HepG2 (cell line): ENCODE results near the gene BCKDHA. TPM values are rescaled to one million over a fixed set of nuclear protein-coding genes. Genes with fewer than 3 reads are reported as not detected.
A peak's percentile ranks its signal among the peaks of the same experiment; 100 is the strongest.

Experiments used
- ELF3 ChIP-seq: IDR thresholded peaks from 2 replicates; pipeline ENCODE4 v1.6.1; 2016; ENCODE audit warnings: missing genetic modification reagents, missing compliant biosample characterization
- FOXC1 ChIP-seq: sonication (generic); formaldehyde crosslinking; IDR thresholded peaks from 2 replicates; pipeline ENCODE4 v1.8.0; 2022; ENCODE audit warnings: mild to moderate bottlenecking, missing genetic modification reagents, borderline replicate concordance
- HOXA3 ChIP-seq: sonication (generic); formaldehyde crosslinking; IDR thresholded peaks from 2 replicates; pipeline ENCODE4 v1.5.0; 2020; ENCODE audit warnings: missing genetic modification reagents
- KDM2A ChIP-seq: sonication (generic); formaldehyde crosslinking; IDR thresholded peaks from 2 replicates; pipeline ENCODE4 v1.4.0; 2020; ENCODE audit warnings: low read depth, missing genetic modification reagents, borderline replicate concordance
- MEF2D ChIP-seq: sonication (generic); formaldehyde crosslinking; IDR thresholded peaks from 2 replicates; pipeline ENCODE4 v1.5.1; 2020; ENCODE audit warnings: mild to moderate bottlenecking, missing genetic modification reagents
- MIER2 ChIP-seq: IDR thresholded peaks from 2 replicates; pipeline ENCODE4 v1.6.1; 2016; ENCODE audit warnings: missing biosample characterization, missing genetic modification reagents
- MIXL1 ChIP-seq: IDR thresholded peaks from 2 replicates; pipeline ENCODE4 v1.6.1; 2016
- MTA1 ChIP-seq: sonication (generic); formaldehyde crosslinking; IDR thresholded peaks from 2 replicates; pipeline ENCODE4 v1.4.0; 2020; ENCODE audit warnings: missing genetic modification reagents, mild to moderate bottlenecking, borderline replicate concordance
- MXD4 ChIP-seq: IDR thresholded peaks from 2 replicates; pipeline ENCODE4 v1.6.1; 2016; ENCODE audit warnings: mild to moderate bottlenecking, missing biosample characterization, missing genetic modification reagents
- PATZ1 ChIP-seq: sonication (generic); formaldehyde crosslinking; IDR thresholded peaks from 2 replicates; pipeline ENCODE4 v1.4.0; 2020; ENCODE audit warnings: missing genetic modification reagents
- POLR2AphosphoS2 ChIP-seq: IDR thresholded peaks from 2 replicates; pipeline ENCODE4 v1.6.1; 2011; ENCODE audit warnings: low read depth, low read length, improper control_type of control experiment
- SALL1 ChIP-seq: sonication (generic); formaldehyde crosslinking; IDR thresholded peaks from 2 replicates; pipeline ENCODE4 v1.8.0; 2022; ENCODE audit warnings: mild to moderate bottlenecking, missing genetic modification reagents
- TBX2 ChIP-seq: sonication (generic); formaldehyde crosslinking; IDR thresholded peaks from 2 replicates; pipeline ENCODE4 v1.5.0; 2020; ENCODE audit warnings: missing genetic modification reagents, mild to moderate bottlenecking, borderline replicate concordance
- TSC22D2 ChIP-seq: sonication (generic); formaldehyde crosslinking; IDR thresholded peaks from 2 replicates; pipeline ENCODE4 v1.5.1; 2020; ENCODE audit warnings: missing genetic modification reagents, mild to moderate bottlenecking, borderline replicate concordance
- ZFP41 ChIP-seq: sonication (generic); formaldehyde crosslinking; IDR thresholded peaks from 2 replicates; pipeline ENCODE4 v1.4.0; 2020; ENCODE audit warnings: mild to moderate bottlenecking, missing genetic modification reagents, borderline replicate concordance
- ZNF335 ChIP-seq: sonication (generic); formaldehyde crosslinking; IDR thresholded peaks from 2 replicates; pipeline ENCODE4 v1.4.0; 2020; ENCODE audit warnings: missing genetic modification reagents
- ZNF841 ChIP-seq: sonication (generic); formaldehyde crosslinking; IDR thresholded peaks from 2 replicates; pipeline ENCODE4 v1.8.1; 2023; ENCODE audit warnings: missing genetic modification reagents, borderline replicate concordance
- polyA plus RNA-seq, 8 experiments: library from polyadenylated mRNA; depleted of rRNA in 3 of 8; stranded (reverse) in 7 of 8; unstranded in 1 of 8; fragments of >200 nt; fragmentation: Illumina TruSeq in 4 of 8; extraction: Trizol in 4 of 8; gene quantifications; 2 replicates each; pipeline versions ENCODE4 v1.2.1 to v1.2.3, GENCODE V29; 2011 to 2016; ENCODE audit warnings: low read depth in 4 of 8, missing spikeins in 1 of 8, mixed read lengths in 1 of 8; ENCODE audit not compliant: insufficient read depth in 1 of 8
- total RNA-seq, 5 experiments: library from RNA; depleted of rRNA; stranded (reverse); fragments of >200 nt; fragmentation: Illumina TruSeq; extraction: Trizol; gene quantifications; 2 replicates each; pipeline ENCODE4 v1.2.3, GENCODE V29; 2016; ENCODE audit warnings: low read depth in 1 of 5
- TF ChIP-seq, protein P1 (sequence below): sonication (generic); formaldehyde crosslinking; IDR thresholded peaks from 2 replicates; pipeline ENCODE4 v1.5.0; 2020; ENCODE audit warnings: mild to moderate bottlenecking, missing genetic modification reagents, borderline replicate concordance
- TF ChIP-seq, protein P2 (sequence below): sonication (generic); formaldehyde crosslinking; IDR thresholded peaks from 2 replicates; pipeline ENCODE4 v1.4.0; 2020; ENCODE audit warnings: mild to moderate bottlenecking, missing genetic modification reagents
- TF ChIP-seq, protein P3 (sequence below), 2 experiments: sonication (generic) in 1 of 2; formaldehyde crosslinking in 1 of 2; IDR thresholded peaks; 2 replicates each; pipeline versions ENCODE4 v1.4.0 to v1.6.1; 2018 to 2020; ENCODE audit warnings: missing genetic modification reagents in 2 of 2, borderline replicate concordance in 1 of 2, low read depth in 1 of 2, mild to moderate bottlenecking in 1 of 2, missing biosample characterization in 1 of 2

Gene BCKDHA
- total and polyA plus RNA-seq, 2 of the 13 experiments (the other 11 are each of a cell fraction or from before 2014, with no cell fraction given): 11.8 to 31.5 TPM

DNA sequence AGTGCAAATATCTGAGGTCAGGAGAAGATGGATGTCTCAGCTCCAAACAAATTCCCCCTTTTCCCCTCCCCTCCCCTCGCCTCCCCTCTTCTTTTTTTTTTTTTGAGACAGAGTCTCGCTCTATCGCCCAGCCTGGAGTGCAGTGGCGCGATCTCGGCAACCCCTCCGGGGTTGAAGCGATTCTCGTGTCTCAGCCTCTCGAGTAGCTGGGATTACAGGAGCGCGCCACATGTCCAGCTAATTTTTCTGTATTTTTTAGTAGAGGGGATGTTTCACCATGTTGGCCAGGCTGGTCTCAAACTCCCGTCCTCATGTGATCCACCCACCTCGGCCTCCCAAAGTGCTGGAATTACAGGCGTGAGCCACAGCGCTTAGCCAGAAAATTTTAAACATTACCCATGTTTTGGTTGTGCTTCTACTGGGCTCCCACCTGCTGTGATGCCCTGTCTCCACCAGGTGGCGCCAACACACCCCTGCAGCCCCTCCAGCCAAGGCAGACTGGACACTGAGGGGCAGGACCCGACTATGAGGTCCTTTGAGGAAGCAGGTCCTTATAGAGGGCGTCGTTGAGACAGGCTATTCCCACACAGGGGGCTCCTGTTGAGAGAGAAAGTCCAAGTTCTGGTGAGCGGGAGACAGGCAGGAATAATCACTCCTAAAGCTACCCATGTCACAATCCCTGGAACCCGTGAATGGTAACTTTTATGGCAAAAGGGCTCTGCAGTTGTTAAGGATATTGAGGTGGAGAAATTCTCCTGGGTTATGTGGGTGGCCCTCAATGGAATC, 51.7 kb downstream of the BCKDHA start (continued):
- TF ChIP-seq MIER2 (CRISPR knock-in tag): 0 out of 2 replicates have a peak, but pooled peaks have one; percentile 48
- TF ChIP-seq KDM2A (CRISPR knock-in tag): peak; percentile 57; the same call in 1 of the 2 replicates
- TF ChIP-seq, protein P1, sequence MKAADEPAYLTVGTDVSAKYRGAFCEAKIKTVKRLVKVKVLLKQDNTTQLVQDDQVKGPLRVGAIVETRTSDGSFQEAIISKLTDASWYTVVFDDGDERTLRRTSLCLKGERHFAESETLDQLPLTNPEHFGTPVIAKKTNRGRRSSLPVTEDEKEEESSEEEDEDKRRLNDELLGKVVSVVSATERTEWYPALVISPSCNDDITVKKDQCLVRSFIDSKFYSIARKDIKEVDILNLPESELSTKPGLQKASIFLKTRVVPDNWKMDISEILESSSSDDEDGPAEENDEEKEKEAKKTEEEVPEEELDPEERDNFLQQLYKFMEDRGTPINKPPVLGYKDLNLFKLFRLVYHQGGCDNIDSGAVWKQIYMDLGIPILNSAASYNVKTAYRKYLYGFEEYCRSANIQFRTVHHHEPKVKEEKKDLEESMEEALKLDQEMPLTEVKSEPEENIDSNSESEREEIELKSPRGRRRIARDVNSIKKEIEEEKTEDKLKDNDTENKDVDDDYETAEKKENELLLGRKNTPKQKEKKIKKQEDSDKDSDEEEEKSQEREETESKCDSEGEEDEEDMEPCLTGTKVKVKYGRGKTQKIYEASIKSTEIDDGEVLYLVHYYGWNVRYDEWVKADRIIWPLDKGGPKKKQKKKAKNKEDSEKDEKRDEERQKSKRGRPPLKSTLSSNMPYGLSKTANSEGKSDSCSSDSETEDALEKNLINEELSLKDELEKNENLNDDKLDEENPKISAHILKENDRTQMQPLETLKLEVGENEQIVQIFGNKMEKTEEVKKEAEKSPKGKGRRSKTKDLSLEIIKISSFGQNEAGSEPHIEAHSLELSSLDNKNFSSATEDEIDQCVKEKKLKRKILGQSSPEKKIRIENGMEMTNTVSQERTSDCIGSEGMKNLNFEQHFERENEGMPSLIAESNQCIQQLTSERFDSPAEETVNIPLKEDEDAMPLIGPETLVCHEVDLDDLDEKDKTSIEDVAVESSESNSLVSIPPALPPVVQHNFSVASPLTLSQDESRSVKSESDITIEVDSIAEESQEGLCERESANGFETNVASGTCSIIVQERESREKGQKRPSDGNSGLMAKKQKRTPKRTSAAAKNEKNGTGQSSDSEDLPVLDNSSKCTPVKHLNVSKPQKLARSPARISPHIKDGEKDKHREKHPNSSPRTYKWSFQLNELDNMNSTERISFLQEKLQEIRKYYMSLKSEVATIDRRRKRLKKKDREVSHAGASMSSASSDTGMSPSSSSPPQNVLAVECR (CRISPR knock-in tag): no peak
- TF ChIP-seq TSC22D2: 0 out of 2 replicates have a peak, but pooled peaks have one; percentile 50
- TF ChIP-seq, protein P2, sequence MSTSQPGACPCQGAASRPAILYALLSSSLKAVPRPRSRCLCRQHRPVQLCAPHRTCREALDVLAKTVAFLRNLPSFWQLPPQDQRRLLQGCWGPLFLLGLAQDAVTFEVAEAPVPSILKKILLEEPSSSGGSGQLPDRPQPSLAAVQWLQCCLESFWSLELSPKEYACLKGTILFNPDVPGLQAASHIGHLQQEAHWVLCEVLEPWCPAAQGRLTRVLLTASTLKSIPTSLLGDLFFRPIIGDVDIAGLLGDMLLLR: no peak
- TF ChIP-seq MIXL1 (CRISPR knock-in tag): peak; percentile 46; the same call in 1 of the 2 replicates
- TF ChIP-seq, protein P3, sequence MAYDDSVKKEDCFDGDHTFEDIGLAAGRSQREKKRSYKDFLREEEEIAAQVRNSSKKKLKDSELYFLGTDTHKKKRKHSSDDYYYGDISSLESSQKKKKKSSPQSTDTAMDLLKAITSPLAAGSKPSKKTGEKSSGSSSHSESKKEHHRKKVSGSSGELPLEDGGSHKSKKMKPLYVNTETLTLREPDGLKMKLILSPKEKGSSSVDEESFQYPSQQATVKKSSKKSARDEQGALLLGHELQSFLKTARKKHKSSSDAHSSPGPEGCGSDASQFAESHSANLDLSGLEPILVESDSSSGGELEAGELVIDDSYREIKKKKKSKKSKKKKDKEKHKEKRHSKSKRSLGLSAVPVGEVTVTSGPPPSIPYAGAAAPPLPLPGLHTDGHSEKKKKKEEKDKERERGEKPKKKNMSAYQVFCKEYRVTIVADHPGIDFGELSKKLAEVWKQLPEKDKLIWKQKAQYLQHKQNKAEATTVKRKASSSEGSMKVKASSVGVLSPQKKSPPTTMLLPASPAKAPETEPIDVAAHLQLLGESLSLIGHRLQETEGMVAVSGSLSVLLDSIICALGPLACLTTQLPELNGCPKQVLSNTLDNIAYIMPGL (CRISPR knock-in tag; IDR thresholded peaks at IDR 0.05; ENCODE audit: borderline replicate concordance in 1 of 2, low read depth in 1 of 2): peak in 1 of 2 experiments; percentile 73; a peak in 1 of 4 replicates
- peak; percentile 37; the same call in 1 of the 2 replicates for TF ChIP-seq SALL1 (CRISPR knock-in tag)
- TF ChIP-seq ZNF335 (CRISPR knock-in tag): 0 out of 2 replicates have a peak, but pooled peaks have one; percentile 48
- no peak for TF ChIP-seq POLR2AphosphoS2
- TF ChIP-seq HOXA3: peak; percentile 42; the same call in 1 of the 2 replicates
- TF ChIP-seq FOXC1 (CRISPR knock-in tag): peak; percentile 58; the same call in 1 of the 2 replicates
- 0 out of 2 replicates have a peak, but pooled peaks have one; percentile 28 for TF ChIP-seq PATZ1 (CRISPR knock-in tag)
- TF ChIP-seq MEF2D (CRISPR knock-in tag): no peak
- TF ChIP-seq ZFP41: no peak
- TF ChIP-seq MXD4 (CRISPR knock-in tag): 0 out of 2 replicates have a peak, but pooled peaks have one; percentile 26
- 0 out of 2 replicates have a peak, but pooled peaks have one; percentile 30 for TF ChIP-seq ELF3 (CRISPR knock-in tag)
- TF ChIP-seq ZNF841: no peak
- 0 out of 2 replicates have a peak, but pooled peaks have one; percentile 32 for TF ChIP-seq TBX2 (CRISPR knock-in tag)
- no peak for TF ChIP-seq MTA1 (CRISPR knock-in tag)
